Activated CD8-positive, alpha-beta memory T cell treated with anti-CD3 and anti-CD28 coated beads, Interleukin-2, amount 50 U/mL, for 1 hour (primary cell): Measurements from ENCODE around the gene ABCF1.

Experiments used
- DNase-seq: peaks from one replicate; pipeline ENCODE4 v3.0.0-alpha.2; 2020; ENCODE audit errors: extremely low read depth

The ABCF1 gene

DNA sequence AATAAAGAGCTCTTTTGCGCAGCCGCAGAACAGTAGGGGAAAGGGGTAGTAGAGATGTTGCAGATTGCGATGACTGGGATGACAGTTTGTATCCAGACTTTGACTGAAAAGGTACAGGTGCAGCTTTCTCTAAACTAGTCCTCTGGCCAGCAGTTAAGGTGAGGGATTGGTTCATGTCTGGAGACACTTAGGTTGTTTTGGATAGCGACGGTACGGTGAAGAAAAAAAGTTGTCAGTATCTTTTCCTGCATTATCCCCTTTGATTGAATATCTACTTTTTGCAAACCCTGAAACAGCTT lies 13.6 kb upstream of the ABCF1 start:
- DNase-seq: no peak

DNA sequence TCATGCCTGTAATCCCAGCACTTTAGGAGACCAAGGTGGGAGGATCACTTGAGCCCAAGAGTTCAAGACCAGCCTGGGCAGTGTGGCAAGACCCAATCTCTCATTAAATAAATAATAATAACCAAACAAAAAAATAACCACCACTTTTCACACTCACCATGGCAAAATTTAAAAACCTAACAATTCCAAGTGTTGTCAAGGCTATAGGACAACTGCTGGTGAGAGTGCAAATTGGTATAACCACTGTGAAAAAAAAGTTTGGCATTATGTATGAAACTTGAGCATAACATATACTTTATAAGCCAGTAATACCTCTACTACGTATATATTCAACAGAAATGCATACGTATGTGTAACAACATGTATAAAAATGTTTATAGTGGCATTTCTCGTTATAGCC lies 10.3 kb upstream of the ABCF1 start:
- DNase-seq: no peak

GRCh38 chr6:30562470-30563425 lies 8.5 kb upstream of the ABCF1 start:
- DNase-seq: no peak

- no peak for DNase-seq
Observed at GRCh38 chr6:30564114-30564513, 7.1 kb upstream of the ABCF1 start.

DNA sequence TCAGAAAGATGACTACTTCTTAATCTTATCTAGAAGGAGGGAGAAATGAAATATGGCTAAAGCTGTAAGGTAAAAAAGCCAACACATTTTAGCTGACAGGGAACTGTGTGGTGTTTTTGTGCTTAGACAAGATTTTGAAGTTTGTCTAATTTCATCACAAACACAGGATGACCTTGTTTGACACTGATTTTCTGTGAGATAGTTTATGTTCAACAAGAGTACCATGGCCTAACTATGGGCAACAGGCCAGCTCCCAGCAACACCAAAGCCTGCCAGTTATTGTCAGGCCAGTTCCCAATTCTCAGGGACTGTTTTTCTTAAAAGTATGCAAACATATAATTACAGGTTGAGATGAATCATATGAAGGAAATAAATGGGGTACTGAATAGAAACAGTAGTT lies 5.5 kb upstream of the ABCF1 start:
- no peak for DNase-seq

DNA sequence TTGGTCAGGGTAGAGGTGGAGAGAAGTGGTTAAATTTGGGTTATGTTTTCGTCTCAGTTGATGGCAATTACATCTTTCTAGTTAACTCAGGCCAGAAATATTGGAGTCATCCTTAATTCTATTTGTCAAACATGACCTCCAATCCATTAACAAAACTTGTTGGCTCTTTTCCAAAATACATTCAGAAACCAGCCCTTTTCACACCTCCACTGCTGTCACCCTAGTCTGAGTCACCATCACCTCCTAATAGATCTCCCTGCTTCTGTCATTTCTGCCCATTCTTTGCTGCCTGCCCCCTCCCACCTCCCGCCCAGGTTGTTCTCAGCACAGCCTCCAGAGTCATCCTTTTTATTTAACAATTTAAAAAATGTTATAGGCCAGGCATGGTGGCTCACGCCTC lies 3.0 kb upstream of the ABCF1 start:
- DNase-seq: no peak

DNA sequence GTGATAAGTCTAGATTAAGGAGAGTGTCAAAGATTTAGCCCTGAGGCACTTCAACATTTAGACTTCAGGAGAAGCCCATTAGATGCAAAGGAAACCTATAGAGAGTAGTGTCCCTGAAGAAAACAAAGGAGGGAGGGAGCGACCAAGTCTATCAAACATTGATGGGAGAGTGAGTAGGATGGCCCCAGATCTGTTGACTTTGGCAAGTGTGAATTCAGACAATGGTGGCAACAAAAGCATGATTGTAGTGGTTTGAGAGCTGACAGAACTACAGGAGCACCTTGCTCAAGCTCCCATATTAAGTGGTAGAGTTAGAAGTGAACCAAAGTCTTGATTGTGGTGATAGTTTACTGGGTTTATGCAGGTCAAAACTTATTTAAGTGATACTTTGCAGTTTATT lies 979 bp upstream of the ABCF1 start:
- DNase-seq: no peak

DNA sequence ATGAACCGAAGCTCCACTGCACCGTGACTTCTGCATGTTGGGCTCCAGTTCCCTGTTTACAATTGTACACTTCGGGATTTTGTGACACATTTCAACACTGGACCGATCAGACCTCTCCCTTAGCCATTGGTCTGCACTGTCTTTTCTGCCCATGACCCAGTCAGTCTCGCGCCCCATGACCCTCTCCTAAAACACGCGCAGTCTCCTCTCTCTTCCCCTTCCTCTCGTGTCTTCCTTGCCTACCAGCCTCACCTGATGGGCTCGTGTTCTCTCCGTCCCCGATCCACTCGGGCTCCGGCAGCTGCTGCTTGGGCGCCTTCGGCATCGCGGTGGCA lies 535 bp upstream of the ABCF1 start:
- no peak for DNase-seq

- DNase-seq: no peak
Observed at GRCh38 chr6:30571762-30572082, 480 bp downstream of the ABCF1 start.

DNA sequence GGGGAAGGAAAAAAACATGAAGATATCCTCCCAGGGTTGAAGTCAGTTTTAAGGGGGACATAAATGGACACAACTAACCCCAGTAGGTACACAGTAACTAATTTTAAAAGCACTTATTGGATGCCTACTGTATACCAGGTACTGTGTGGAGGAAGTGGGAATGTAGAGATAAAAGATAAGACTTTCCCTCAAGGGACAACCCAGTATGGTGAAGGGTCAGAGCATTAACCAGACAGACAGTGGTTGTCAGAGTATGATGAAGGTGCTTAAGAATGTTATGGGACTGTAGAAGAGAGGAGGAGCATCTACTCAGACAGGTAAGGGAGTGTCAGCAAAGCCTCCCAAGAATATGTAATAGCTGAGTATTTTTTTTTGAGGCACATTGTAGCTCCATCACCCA lies 906 bp downstream of the ABCF1 start:
- DNase-seq: no peak

DNA sequence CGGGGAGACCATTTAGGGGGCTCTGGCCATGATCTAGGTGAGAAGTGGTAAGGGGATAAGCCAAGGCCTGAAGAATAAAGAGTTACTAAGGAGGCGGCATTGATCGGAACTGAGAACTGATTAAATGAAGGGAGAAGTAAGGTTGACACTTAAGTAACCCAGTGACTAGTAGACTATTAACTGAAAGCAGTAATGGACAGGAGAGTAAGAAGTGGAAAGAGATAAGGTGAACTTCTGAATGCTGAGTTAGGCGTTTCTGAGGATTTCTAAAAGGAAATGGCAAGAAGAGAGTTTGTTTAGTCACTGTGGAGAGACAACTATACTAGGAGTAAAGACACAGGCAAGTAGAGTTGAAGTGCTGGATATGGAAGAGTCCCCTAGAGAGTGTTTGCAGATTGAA lies 1.9 kb downstream of the ABCF1 start:
- no peak for DNase-seq

GRCh38 chr6:30578051-30578450 lies 6.8 kb downstream of the ABCF1 start:
- no peak for DNase-seq

DNA sequence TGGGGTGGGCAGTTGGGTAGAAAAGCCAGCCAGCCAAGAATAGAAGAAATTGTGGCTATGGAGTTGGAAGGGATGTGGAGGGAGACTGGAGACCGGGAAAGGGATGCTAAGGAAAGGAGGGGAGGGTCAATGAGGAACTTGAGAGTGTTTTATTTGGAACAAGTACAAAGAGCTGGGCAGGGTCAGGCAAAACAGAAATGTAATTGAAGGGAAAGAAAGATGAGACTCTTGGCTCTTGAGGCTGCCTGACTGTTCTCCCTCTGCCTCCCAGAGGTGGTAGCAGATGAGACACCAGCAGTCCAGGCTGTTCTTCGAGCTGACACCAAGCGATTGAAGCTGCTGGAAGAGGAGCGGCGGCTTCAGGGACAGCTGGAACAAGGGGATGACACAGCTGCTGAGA lies 12.7 kb downstream of the ABCF1 start:
- no peak for DNase-seq

- DNase-seq: no peak
Observed at GRCh38 chr6:30589754-30590358, 18.6 kb downstream of the ABCF1 start.

DNA sequence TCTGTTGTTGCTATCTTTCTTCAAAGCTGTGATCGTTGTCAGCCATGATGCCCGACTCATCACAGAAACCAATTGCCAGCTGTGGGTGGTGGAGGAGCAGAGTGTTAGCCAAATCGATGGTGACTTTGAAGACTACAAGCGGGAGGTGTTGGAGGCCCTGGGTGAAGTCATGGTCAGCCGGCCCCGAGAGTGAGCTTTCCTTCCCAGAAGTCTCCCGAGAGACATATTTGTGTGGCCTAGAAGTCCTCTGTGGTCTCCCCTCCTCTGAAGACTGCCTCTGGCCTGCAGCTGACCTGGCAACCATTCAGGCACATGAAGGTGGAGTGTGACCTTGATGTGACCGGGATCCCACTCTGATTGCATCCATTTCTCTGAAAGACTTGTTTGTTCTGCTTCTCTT lies 19.3 kb downstream of the ABCF1 start:
- DNase-seq: no peak

DNA sequence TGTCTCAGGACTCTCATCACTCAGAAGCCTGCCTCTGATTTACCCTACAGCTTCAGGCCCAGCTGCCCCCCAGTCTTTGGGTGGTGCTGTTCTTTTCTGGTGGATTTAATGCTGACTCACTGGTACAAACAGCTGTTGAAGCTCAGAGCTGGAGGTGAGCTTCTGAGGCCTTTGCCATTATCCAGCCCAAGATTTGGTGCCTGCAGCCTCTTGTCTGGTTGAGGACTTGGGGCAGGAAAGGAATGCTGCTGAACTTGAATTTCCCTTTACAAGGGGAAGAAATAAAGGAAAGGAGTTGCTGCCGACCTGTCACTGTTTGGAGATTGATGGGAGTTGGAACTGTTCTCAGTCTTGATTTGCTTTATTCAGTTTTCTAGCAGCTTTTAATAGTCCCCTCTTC lies 19.8 kb downstream of the ABCF1 start:
- DNase-seq: no peak

GRCh38 chr6:30592287-30592686 lies 21.0 kb downstream of the ABCF1 start:
- DNase-seq: no peak

GRCh38 chr6:30597315-30598144 lies 26.3 kb downstream of the ABCF1 start:
- DNase-seq: peak; percentile 43

GRCh38 chr6:30598912-30599624 lies 27.8 kb downstream of the ABCF1 start:
- no peak for DNase-seq

- DNase-seq: no peak
Observed at GRCh38 chr6:30599625-30600324, 28.5 kb downstream of the ABCF1 start.

DNA sequence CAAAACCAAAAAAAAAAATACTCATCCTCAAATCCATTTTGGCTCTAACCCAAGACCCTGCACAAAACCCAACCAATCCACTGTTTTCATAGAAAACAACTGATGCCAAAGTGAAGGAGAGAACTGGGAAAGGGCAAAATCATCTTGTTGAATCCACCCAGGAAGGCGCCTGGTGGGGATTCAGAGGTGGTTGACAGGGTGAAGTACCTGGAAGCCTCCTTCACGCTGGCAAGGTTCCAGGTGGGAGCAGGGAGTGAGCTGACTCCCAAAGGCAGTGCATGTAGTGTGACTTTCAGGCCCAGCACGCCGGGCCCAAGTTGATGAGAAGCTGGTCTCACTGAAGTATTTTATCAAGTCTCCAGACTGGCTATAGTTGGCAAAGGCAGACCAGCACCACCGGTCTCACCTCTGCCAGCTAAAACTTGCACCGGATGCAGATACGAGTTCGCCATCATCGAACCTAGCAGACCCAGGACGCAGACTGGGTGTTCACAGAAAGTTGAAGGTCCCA lies 29.3 kb downstream of the ABCF1 start:
- DNase-seq: no peak

- no peak for DNase-seq
Observed at GRCh38 chr6:30601436-30601814, 30.2 kb downstream of the ABCF1 start.
